ENCODE data around the gene GIT2. TPM values are rescaled to one million over a fixed set of nuclear protein-coding genes. Genes with fewer than 3 reads are reported as not detected.

Gene GIT2
- total and polyA plus RNA-seq, 2 of the 8 experiments (the other 6 are each of a cell fraction or from before 2014, with no cell fraction given) = 9.6 to 20.7 TPM

- Histone ChIP-seq H3K56ac (replicated peaks; ENCODE audit: insufficient read length, low read depth, low read length) (no peak overlapping the region), H2BK120ac (replicated peaks; ENCODE audit: low read depth, low read length) (no peak overlapping the region), H2AK5ac (ENCODE audit: low read depth, low read length) (no peak overlapping the region), H4K20me1 (replicated peaks in 1 of 2; ENCODE audit: control insufficient read depth in 1 of 2, insufficient read depth in 2 of 2, low read length in 2 of 2) (peaks cover 0 to 2% of the 10 kb centered on the region in 2 experiments), H3K23me2 (ENCODE audit: low read depth, low read length) (peaks cover 17% of the 10 kb centered on the region), H3K9ac (replicated peaks in 1 of 4; ENCODE audit: extremely low read depth in 1 of 4, low read depth in 3 of 4, low read length in 3 of 4) (no peak overlapping the region), H3K23ac (ENCODE audit: insufficient read length) (no peak overlapping the region), H3K79me2 (ENCODE audit: control insufficient read depth in 1 of 2, insufficient read depth in 2 of 2, low read length in 2 of 2) (peaks cover 0 to 12% of the 10 kb centered on the region in 2 experiments; a peak in 2 of 4 replicates), H2BK15ac (ENCODE audit: low read length) (no peak overlapping the region), H2AFZ (ENCODE audit: low read length) (no peak overlapping the region), H3K4ac (replicated peaks; ENCODE audit: insufficient read length, low read depth, low read length) (no peak overlapping the region), H4K8ac (ENCODE audit: extremely low read depth, insufficient read depth, low read length) (no peak overlapping the region), H3K27ac (ENCODE audit: low read depth, low read length) (no peak overlapping the region), H4K5ac (ENCODE audit: insufficient read length, low read depth, low read length) (no peak overlapping the region), H3K14ac (ENCODE audit: insufficient read length) (no peak overlapping the region), H2BK12ac (ENCODE audit: low read depth, low read length) (no peak overlapping the region), H3K9me3 (ENCODE audit: insufficient read depth in 2 of 2, low read depth in 1 of 2, low read length in 1 of 2) (no peaks in the 10 kb centered on the region), H3K18ac (ENCODE audit: extremely low read depth, low read length) (no peak overlapping the region), H3K36me3 (ENCODE audit: control insufficient read depth in 2 of 4, insufficient read depth in 4 of 4, low read length in 3 of 4) (no peaks in the 10 kb centered on the region), H3K79me1 (ENCODE audit: low read depth, low read length) (no peaks in the 10 kb centered on the region), H2BK20ac (ENCODE audit: low read length) (no peak overlapping the region), H3K27me3 (replicated peaks in 1 of 4; ENCODE audit: control insufficient read depth in 3 of 4, extremely low read depth in 1 of 4, insufficient read depth in 3 of 4, low read length in 3 of 4) (peaks cover 0 to 9% (median 7%) of the 10 kb centered on the region in 4 experiments; a peak in 5 of 7 replicates), H3K4me3 (ENCODE audit: extremely low read depth in 1 of 4, insufficient read depth in 2 of 4, low read depth in 3 of 4, low read length in 4 of 4) (no peak overlapping the region), H3K4me2 (ENCODE audit: insufficient read depth in 1 of 2, low read depth in 2 of 2, low read length in 2 of 2) (no peak overlapping the region), H2BK5ac (ENCODE audit: low read depth, low read length) (no peak overlapping the region), H3K4me1 (replicated peaks in 1 of 4; ENCODE audit: control insufficient read depth in 3 of 4, insufficient read depth in 4 of 4, low read length in 3 of 4) (peaks cover 2 to 8% (median 4%) of the 10 kb centered on the region in 4 experiments; a peak in 5 of 7 replicates), H4K91ac (replicated peaks; ENCODE audit: insufficient read length, low read length) (no peak overlapping the region)
- POLR2A ChIA-PET (ENCODE audit: partially characterized antibody) = interaction anchor here (1.6 kb wide), 1 partner anchor 16 kb away, joined by 4 read pairs; no protein-coding TSS in a partner anchor
- CTCF ChIA-PET (ENCODE audit: partially characterized antibody) = interaction anchor here (1.1 to 3.1 kb wide), 3 partner anchors 23 to 154 kb away, joined by 3 to 8 read pairs (median 4); no protein-coding TSS in a partner anchor
- TF ChIP-seq E2F6 (IDR thresholded peaks at IDR 0.05) = no peak
- TF ChIP-seq RFX5 (IDR thresholded peaks at IDR 0.05; ENCODE audit: borderline replicate concordance, low read depth, low read length) = no peak
- 86 to 100% methylated on average over 2 to 4 of the region's 4 CpGs for WGBS, 2 experiments (ENCODE audit: extremely low coverage in 1 of 2, insufficient coverage in 1 of 2, insufficient read length in 1 of 2, insufficient replicate concordance in 2 of 2, low coverage in 1 of 2, low lambda C conversion rate in 2 of 2, missing lambda C conversion rate in 1 of 2)
- no peak for FAIRE-seq
- no peak for DNase-seq (ENCODE audit: low read depth in 1 of 2, low spot score in 2 of 2)
Observed at GRCh38 chr12:109997393-109997792, 1.2 kb upstream of the GIT2 start.
